HUES64 (cell line): ENCODE results near the gene EVA1B. TPM values are rescaled to one million over a fixed set of nuclear protein-coding genes. Genes with fewer than 3 reads are reported as not detected.

ENCODE experiments used
- H3K27ac ChIP-seq: 2 replicates; pipeline ENCODE4 v1.7.0; 2013; ENCODE audit warnings: low read depth, low read length, inconsistent platforms
- H3K27me3 ChIP-seq: 2 replicates; pipeline ENCODE4 v1.6.1; 2013; ENCODE audit warnings: mild to moderate bottlenecking, low read length; ENCODE audit not compliant: insufficient read depth
- H3K36me3 ChIP-seq: 2 replicates; pipeline ENCODE4 v1.6.1; 2013; ENCODE audit warnings: mild to moderate bottlenecking, low read length; ENCODE audit not compliant: insufficient read depth
- H3K4me1 ChIP-seq: 2 replicates; pipeline ENCODE4 v1.6.1; 2013; ENCODE audit warnings: mild to moderate bottlenecking, low read length, moderate library complexity; ENCODE audit not compliant: insufficient read depth
- H3K4me3 ChIP-seq: 2 replicates; pipeline ENCODE4 v1.5.1; 2013; ENCODE audit warnings: mild to moderate bottlenecking, low read length, moderate library complexity
- H3K9ac ChIP-seq: 2 replicates; pipeline ENCODE4 v1.6.1; 2013; ENCODE audit warnings: mild to moderate bottlenecking, low read depth, low read length
- H3K9me3 ChIP-seq: 2 replicates; pipeline ENCODE4 v1.6.1; 2013; ENCODE audit warnings: low read depth, low read length; ENCODE audit not compliant: insufficient read depth
- WGBS: fragments of 150-250, 120-280 bp; methylation state at CpG from one replicate; pipeline ENCODE4 v1.1.7; 2013; ENCODE audit warnings: missing lambda C conversion rate; 5-methylcytosine and 5-hydroxymethylcytosine counted together
- polyA plus RNA-seq, 2 experiments: library from polyadenylated mRNA; stranded (reverse); fragments of 50-300 nt; gene quantifications; one replicate each; pipeline ENCODE4 v1.2.3, GENCODE V29; 2013

EVA1B gene, protein sequence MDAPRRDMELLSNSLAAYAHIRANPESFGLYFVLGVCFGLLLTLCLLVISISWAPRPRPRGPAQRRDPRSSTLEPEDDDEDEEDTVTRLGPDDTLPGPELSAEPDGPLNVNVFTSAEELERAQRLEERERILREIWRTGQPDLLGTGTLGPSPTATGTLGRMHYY
- polyA plus RNA-seq (2013, experiment 1 of 2), result 17.2 TPM
- 31.1 TPM for polyA plus RNA-seq (2013, experiment 2 of 2)

GRCh38 chr1:36323636-36324352 is at the start of gene EVA1B:
Gene EVA1B (minus strand): TSS chr1:36323645. CDS start chr1:36323037, 608 bp downstream.
- peak within 1 kb of the TSS; percentile 59 for H3K9ac ChIP-seq
- peaks cover 48% of the 10 kb centered on the region for H3K27me3 ChIP-seq
- H3K4me3 ChIP-seq, result peak within 1 kb of the TSS; percentile 62
- WGBS, result 3% methylated on average over 36 of the region's 36 CpGs
- peaks cover 12% of the 10 kb centered on the region; the same call in 1 of the 2 replicates for H3K4me1 ChIP-seq
- H3K27ac ChIP-seq, result peak within 1 kb of the TSS; percentile 5; the same call in 1 of the 2 replicates
- H3K36me3 ChIP-seq, result no peaks in the 10 kb centered on the region
- H3K9me3 ChIP-seq, result no peaks in the 10 kb centered on the region

DNA sequence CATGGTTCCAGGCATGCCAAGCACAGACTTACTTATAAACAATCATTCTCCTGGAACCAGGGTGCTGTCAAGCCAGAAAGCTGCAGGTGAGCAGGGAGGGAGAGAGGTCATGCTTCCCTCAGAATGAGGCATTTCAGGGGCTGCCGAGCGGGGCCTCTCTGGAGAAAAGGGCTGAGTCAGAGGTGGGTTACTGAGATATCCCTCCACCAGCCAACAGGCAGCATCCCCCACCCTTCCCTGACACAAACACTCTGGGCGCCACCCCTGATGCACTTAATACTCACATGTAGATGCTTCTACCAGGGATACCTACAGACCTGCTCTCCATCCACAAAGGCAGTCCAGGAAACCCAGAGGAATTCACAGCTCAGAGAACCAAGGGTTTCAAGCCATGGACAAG is 49.2 kb upstream of the EVA1B start:
- H3K4me1 ChIP-seq, result peaks cover 39% of the 10 kb centered on the region
- no peaks in the 10 kb centered on the region for H3K27me3 ChIP-seq
- no peaks in the 10 kb centered on the region for H3K9me3 ChIP-seq
- peaks cover under 1% of the 10 kb centered on the region; the same call in 1 of the 2 replicates for H3K36me3 ChIP-seq
- 80% methylated on average over 3 of the region's 3 CpGs for WGBS
- H3K4me3 ChIP-seq, result no peak overlapping the region
- 0 out of 2 replicates have a peak overlapping the region, but pooled peaks have one; percentile 54 for H3K9ac ChIP-seq
- peak overlapping the region; percentile 89 for H3K27ac ChIP-seq

GRCh38 chr1:36369061-36369861 is 45.8 kb upstream of the EVA1B start:
- H3K4me3 ChIP-seq, result no peak overlapping the region
- peaks cover 37% of the 10 kb centered on the region for H3K4me1 ChIP-seq
- H3K36me3 ChIP-seq, result peaks cover 5% of the 10 kb centered on the region; the same call in 1 of the 2 replicates
- 64% methylated on average over 7 of the region's 7 CpGs for WGBS
- H3K9ac ChIP-seq, result no peak overlapping the region
- no peaks in the 10 kb centered on the region for H3K9me3 ChIP-seq
- no peaks in the 10 kb centered on the region for H3K27me3 ChIP-seq
- H3K27ac ChIP-seq, result no peak overlapping the region

GRCh38 chr1:36367798-36368197 is 44.4 kb upstream of the EVA1B start:
- Histone ChIP-seq H3K36me3 (peaks cover 11% of the 10 kb centered on the region; the same call in 1 of the 2 replicates), H3K27me3 (no peaks in the 10 kb centered on the region), H3K9ac (no peak overlapping the region), H3K27ac (no peak overlapping the region), H3K4me3 (no peak overlapping the region), H3K4me1 (peaks cover 22% of the 10 kb centered on the region), H3K9me3 (no peaks in the 10 kb centered on the region)
- 97% methylated on average over 4 of the region's 4 CpGs for WGBS

- WGBS, result 98% methylated on average over 5 of the region's 5 CpGs
- Histone ChIP-seq H3K27ac (no peak overlapping the region), H3K4me1 (peaks cover 15% of the 10 kb centered on the region), H3K4me3 (no peak overlapping the region), H3K9ac (no peak overlapping the region), H3K9me3 (no peaks in the 10 kb centered on the region), H3K36me3 (peaks cover 18% of the 10 kb centered on the region; the same call in 1 of the 2 replicates), H3K27me3 (no peaks in the 10 kb centered on the region)
Measured at GRCh38 chr1:36367066-36367465, 43.6 kb upstream of the EVA1B start.

DNA sequence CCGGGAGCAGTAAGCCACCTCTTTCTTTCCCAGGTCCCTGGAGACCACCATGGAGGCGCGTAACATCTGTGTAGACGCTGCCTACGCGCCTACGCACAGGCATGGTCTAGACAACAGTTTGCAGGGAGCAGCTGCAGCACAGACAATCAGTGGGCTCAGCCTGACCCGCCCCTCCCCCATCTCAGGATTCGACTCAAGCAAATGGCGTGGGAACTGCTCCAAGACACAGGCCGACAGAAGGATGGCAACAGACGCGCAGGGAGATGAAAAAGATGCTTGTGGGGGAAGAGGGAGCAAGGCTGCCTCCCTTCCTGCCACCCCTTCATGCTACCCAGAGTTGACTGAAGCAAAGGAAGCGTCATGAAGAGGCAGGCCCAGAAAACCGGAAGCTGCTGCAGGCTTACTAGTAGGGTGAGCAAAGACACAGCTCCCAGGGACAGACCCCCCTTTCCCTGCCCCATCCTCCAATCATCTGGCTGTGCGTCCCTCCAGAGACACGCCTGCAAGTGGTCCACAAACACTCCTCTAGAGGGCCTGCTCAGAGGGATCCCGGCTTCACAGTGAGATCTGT is 42.7 kb upstream of the EVA1B start:
- WGBS, result 83% methylated on average over 18 of the region's 18 CpGs
- peaks cover 12% of the 10 kb centered on the region for H3K4me1 ChIP-seq
- peak overlapping the region; percentile 12 for H3K27ac ChIP-seq
- no peaks in the 10 kb centered on the region for H3K27me3 ChIP-seq
- H3K9me3 ChIP-seq, result no peaks in the 10 kb centered on the region
- H3K9ac ChIP-seq, result no peak overlapping the region
- no peak overlapping the region for H3K4me3 ChIP-seq
- peaks cover 25% of the 10 kb centered on the region; the same call in 1 of the 2 replicates for H3K36me3 ChIP-seq

DNA sequence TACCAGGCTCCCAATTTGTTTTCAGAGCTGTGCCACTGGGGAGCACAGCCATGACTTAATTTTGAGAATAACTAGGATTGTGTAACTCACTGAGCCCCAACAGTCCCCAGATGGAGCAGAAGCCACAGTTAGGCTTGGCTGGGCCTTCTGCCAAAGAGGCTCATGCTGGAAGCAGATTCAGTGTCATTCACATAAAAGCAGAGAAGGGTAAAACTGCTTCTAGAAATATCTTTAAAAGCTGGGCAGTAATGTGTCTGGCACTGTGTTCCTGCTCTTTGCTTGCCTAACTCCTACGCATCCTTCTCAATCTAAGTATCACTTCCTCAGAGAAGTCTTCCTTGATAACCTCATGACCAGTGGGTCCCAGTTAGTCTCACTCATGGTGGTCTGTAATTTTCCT is 41.9 kb upstream of the EVA1B start:
- H3K9ac ChIP-seq, result no peak overlapping the region
- WGBS, result 97% methylated on average over 1 of the region's 1 CpG
- peaks cover 32% of the 10 kb centered on the region; the same call in 1 of the 2 replicates for H3K36me3 ChIP-seq
- H3K9me3 ChIP-seq, result no peaks in the 10 kb centered on the region
- no peak overlapping the region for H3K4me3 ChIP-seq
- no peaks in the 10 kb centered on the region for H3K27me3 ChIP-seq
- peaks cover 12% of the 10 kb centered on the region for H3K4me1 ChIP-seq
- no peak overlapping the region for H3K27ac ChIP-seq

GRCh38 chr1:36359911-36360550 is 36.6 kb upstream of the EVA1B start:
- WGBS, result 96% methylated on average over 6 of the region's 6 CpGs
- no peaks in the 10 kb centered on the region for H3K4me1 ChIP-seq
- H3K9ac ChIP-seq, result no peak overlapping the region
- no peaks in the 10 kb centered on the region for H3K9me3 ChIP-seq
- H3K4me3 ChIP-seq, result no peak overlapping the region
- peaks cover 65% of the 10 kb centered on the region for H3K36me3 ChIP-seq
- H3K27ac ChIP-seq, result no peak overlapping the region
- H3K27me3 ChIP-seq, result no peaks in the 10 kb centered on the region

- no peak overlapping the region for H3K4me3 ChIP-seq
- H3K9me3 ChIP-seq, result no peaks in the 10 kb centered on the region
- H3K27me3 ChIP-seq, result no peaks in the 10 kb centered on the region
- H3K27ac ChIP-seq, result no peak overlapping the region
- no peaks in the 10 kb centered on the region for H3K4me1 ChIP-seq
- peaks cover 72% of the 10 kb centered on the region for H3K36me3 ChIP-seq
- WGBS, result 96% methylated on average over 5 of the region's 5 CpGs
- no peak overlapping the region for H3K9ac ChIP-seq
Measured at GRCh38 chr1:36359383-36359782, 35.9 kb upstream of the EVA1B start.

DNA sequence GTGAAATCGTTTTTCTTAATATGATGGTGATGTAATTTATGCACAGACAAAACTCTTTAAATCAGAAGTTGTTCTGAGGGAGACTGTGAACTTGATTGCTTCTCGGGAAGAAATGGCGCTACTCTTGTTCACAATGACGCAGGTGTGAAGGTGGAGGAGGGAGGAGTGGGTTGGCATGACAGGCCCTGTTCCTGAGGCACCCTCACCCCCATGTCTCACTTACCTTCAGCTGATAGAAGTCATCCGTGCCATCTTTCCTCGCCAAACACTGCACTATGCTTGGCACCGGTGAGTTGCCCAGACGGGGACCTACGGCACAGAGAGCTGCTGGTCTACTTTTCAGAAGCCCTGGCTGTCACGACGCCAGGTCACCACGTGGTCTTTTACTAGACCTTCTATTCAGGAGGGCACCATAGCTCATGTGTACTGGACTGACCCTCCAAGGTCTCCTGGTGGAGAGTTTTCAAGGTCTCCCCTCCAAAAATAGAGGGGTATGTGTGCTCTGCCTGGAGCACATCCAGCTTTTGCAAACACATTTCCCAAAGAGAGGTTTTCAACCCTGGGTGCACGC is 35.2 kb upstream of the EVA1B start:
- no peaks in the 10 kb centered on the region for H3K27me3 ChIP-seq
- no peaks in the 10 kb centered on the region for H3K9me3 ChIP-seq
- no peaks in the 10 kb centered on the region for H3K4me1 ChIP-seq
- H3K9ac ChIP-seq, result no peak overlapping the region
- no peak overlapping the region for H3K27ac ChIP-seq
- H3K4me3 ChIP-seq, result no peak overlapping the region
- peaks cover 80% of the 10 kb centered on the region for H3K36me3 ChIP-seq
- 96% methylated on average over 12 of the region's 13 CpGs for WGBS
